ENCODE measurements around the gene UXS1.

UXS1 gene

GRCh38 chr2:106129150-106129549 lies 65.0 kb downstream of the UXS1 start:
- no peak for DNase-seq

GRCh38 chr2:106127776-106128268 lies 66.3 kb downstream of the UXS1 start:
- no peak for DNase-seq

- DNase-seq = no peak
These were observed 66.8 kb downstream of the UXS1 start for GRCh38 chr2:106127282-106127771.

GRCh38 chr2:106126705-106127281 lies 67.3 kb downstream of the UXS1 start:
- no peak for DNase-seq

GRCh38 chr2:106126295-106126694 lies 67.8 kb downstream of the UXS1 start:
- no peak for DNase-seq

- no peak for DNase-seq
These were observed 69.1 kb downstream of the UXS1 start for GRCh38 chr2:106124905-106125549.

- no peak for DNase-seq
These were observed 69.9 kb downstream of the UXS1 start for GRCh38 chr2:106124106-106124756.

GRCh38 chr2:106122157-106122556 lies 71.9 kb downstream of the UXS1 start:
- DNase-seq = no peak

- DNase-seq = no peak
These were observed 73.7 kb downstream of the UXS1 start for GRCh38 chr2:106120432-106120831.

GRCh38 chr2:106119074-106119473 lies 75.0 kb downstream of the UXS1 start:
- DNase-seq = no peak

GRCh38 chr2:106117882-106118684 lies 76.0 kb downstream of the UXS1 start:
- no peak for DNase-seq

GRCh38 chr2:106117347-106117746 lies 76.8 kb downstream of the UXS1 start:
- no peak for DNase-seq

- DNase-seq = no peak
These were observed 77.9 kb downstream of the UXS1 start for GRCh38 chr2:106116248-106116647.

- DNase-seq = no peak
These were observed 78.4 kb downstream of the UXS1 start for GRCh38 chr2:106115665-106116064.

GRCh38 chr2:106115250-106115649 lies 78.9 kb downstream of the UXS1 start:
- no peak for DNase-seq

- no peak for DNase-seq
These were observed 79.9 kb downstream of the UXS1 start for GRCh38 chr2:106114166-106114565.

GRCh38 chr2:106113361-106113966 lies 80.6 kb downstream of the UXS1 start:
- no peak for DNase-seq

GRCh38 chr2:106111882-106112571 lies 82.1 kb downstream of the UXS1 start:
- DNase-seq = no peak

- DNase-seq = no peak
These were observed 84.3 kb downstream of the UXS1 start for GRCh38 chr2:106109675-106110424.

- no peak for DNase-seq
These were observed 85.3 kb downstream of the UXS1 start for GRCh38 chr2:106108791-106109190.

GRCh38 chr2:106108351-106108750 lies 85.8 kb downstream of the UXS1 start:
- peak; percentile 19 for DNase-seq
